ENCODE measurements around the gene MAGIX.
A peak's percentile ranks its signal among the peaks of the same experiment; 100 is the strongest.

MAGIX gene

GRCh38 chrX:49177873-49178480, 15.4 kb downstream of the MAGIX start:
- H3K9me3 ChIP-seq (ENCODE audit: insufficient read depth, low read length): no peaks in the 10 kb centered on the region
- H3K36me3 ChIP-seq (ENCODE audit: insufficient read depth, insufficient read length, low read length): peaks cover 80% of the 10 kb centered on the region
- DNase-seq (ENCODE audit: low read depth, low spot score): no peak
- H3K4me1 ChIP-seq (ENCODE audit: insufficient read depth, insufficient read length): no peaks in the 10 kb centered on the region
- H3K27me3 ChIP-seq (ENCODE audit: insufficient read depth, insufficient read length): no peaks in the 10 kb centered on the region
- H3K4me3 ChIP-seq (ENCODE audit: insufficient read length, low read depth): no peak overlapping the region
- no peak overlapping the region for H3K9ac ChIP-seq (ENCODE audit: insufficient read length, low read depth)
- no peak for TF ChIP-seq YY1 (IDR thresholded peaks at IDR 0.05; ENCODE audit: insufficient read depth, insufficient read length)
- no peak for TF ChIP-seq ZNF274 (IDR thresholded peaks at IDR 0.05; ENCODE audit: low read depth, low read length)
- no peak for TF ChIP-seq SUZ12 (IDR thresholded peaks at IDR 0.05; ENCODE audit: extremely low read depth, insufficient read depth, insufficient read length)

DNA sequence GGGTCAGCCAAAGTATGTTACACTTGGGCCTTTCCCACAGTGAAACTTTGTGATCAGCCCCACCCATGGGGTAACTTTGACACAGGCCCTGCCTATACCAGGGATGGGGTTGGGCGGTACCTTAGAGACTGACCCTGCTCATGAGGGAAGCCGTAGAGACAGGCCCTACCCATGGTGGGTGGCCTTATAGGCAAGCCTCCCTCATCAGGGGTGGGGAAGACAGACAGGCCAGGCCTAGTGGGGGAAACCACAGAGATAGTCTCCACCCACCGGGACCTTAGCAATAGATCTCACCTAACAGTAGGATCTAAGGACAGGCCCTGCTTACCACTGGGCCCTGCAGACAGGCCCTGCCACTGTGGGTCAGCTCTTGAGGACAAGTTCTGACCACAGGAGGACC, 16.0 kb downstream of the MAGIX start:
- no peak for DNase-seq (ENCODE audit: low read depth, low spot score)
- Histone ChIP-seq H3K36me3 (ENCODE audit: insufficient read depth, insufficient read length, low read length) (peaks cover 82% of the 10 kb centered on the region), H3K4me3 (ENCODE audit: insufficient read length, low read depth) (no peak overlapping the region), H3K9me3 (ENCODE audit: insufficient read depth, low read length) (no peaks in the 10 kb centered on the region), H3K4me1 (ENCODE audit: insufficient read depth, insufficient read length) (no peaks in the 10 kb centered on the region), H3K9ac (ENCODE audit: insufficient read length, low read depth) (no peak overlapping the region), H3K27me3 (ENCODE audit: insufficient read depth, insufficient read length) (no peaks in the 10 kb centered on the region)
- TF ChIP-seq SUZ12 (IDR thresholded peaks at IDR 0.05; ENCODE audit: extremely low read depth, insufficient read depth, insufficient read length) (no peak), YY1 (IDR thresholded peaks at IDR 0.05; ENCODE audit: insufficient read depth, insufficient read length) (no peak), ZNF274 (IDR thresholded peaks at IDR 0.05; ENCODE audit: low read depth, low read length) (no peak)

DNA sequence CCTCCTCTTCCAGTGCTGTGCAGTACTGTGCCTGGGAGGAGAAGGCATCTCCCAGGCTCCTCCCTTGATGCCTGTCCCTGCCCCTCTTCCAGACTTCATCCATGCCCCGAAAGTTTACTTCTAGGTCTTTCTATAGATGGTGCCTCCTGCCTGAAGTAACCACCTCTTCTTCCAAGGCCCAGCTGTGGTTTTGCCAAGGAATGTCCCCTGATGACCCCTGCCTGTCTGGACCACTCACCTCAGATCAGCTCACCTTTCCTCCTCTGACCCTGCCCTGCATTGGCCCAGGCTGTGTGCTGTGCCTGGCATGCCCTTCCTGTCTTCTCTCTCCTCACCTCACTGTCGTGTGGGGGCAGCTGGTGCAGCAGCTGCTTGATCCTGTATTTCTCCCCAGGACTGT, 16.8 kb downstream of the MAGIX start:
- Histone ChIP-seq H3K36me3 (ENCODE audit: insufficient read depth, insufficient read length, low read length) (peaks cover 80% of the 10 kb centered on the region), H3K9me3 (ENCODE audit: insufficient read depth, low read length) (no peaks in the 10 kb centered on the region), H3K4me3 (ENCODE audit: insufficient read length, low read depth) (no peak overlapping the region), H3K9ac (ENCODE audit: insufficient read length, low read depth) (no peak overlapping the region), H3K4me1 (ENCODE audit: insufficient read depth, insufficient read length) (no peaks in the 10 kb centered on the region), H3K27me3 (ENCODE audit: insufficient read depth, insufficient read length) (no peaks in the 10 kb centered on the region)
- no peak for DNase-seq (ENCODE audit: low read depth, low spot score)
- TF ChIP-seq SUZ12 (IDR thresholded peaks at IDR 0.05; ENCODE audit: extremely low read depth, insufficient read depth, insufficient read length): no peak
- no peak for TF ChIP-seq YY1 (IDR thresholded peaks at IDR 0.05; ENCODE audit: insufficient read depth, insufficient read length)
- TF ChIP-seq ZNF274 (IDR thresholded peaks at IDR 0.05; ENCODE audit: low read depth, low read length): no peak

DNA sequence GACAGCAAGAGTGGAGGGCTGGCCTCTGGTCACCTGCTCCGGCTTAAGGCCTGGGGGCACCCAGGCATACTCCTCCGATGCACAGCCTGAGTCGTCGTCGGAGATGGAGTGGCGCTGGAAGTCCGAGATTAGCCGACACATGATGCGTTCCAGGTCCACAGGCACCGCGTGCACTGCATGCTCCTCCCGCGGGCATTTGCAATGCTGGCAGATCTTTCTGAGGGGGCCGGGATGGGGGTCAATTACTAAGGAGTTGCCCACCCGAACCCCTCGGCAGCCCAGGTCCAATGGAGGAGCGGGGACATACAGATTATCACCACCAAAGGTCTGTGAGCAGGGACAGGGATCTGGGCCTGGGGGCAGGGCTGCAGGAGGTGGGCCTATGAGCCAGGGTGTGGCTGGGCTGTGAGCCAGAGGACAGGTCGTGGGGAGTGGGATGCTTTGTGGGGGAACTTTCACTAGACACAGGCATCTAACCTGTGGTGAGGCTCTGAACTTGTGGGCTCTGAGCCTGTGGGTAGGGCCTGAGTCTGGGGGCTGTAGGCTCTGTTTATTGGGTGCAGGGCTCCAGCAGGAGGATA, 21.2 kb downstream of the MAGIX start:
- H3K4me1 ChIP-seq (ENCODE audit: insufficient read depth, insufficient read length): peaks cover 3% of the 10 kb centered on the region
- TF ChIP-seq ZNF274 (IDR thresholded peaks at IDR 0.05; ENCODE audit: low read depth, low read length) (no peak), YY1 (IDR thresholded peaks at IDR 0.05; ENCODE audit: insufficient read depth, insufficient read length) (no peak), SUZ12 (IDR thresholded peaks at IDR 0.05; ENCODE audit: extremely low read depth, insufficient read depth, insufficient read length) (no peak)
- no peaks in the 10 kb centered on the region for H3K27me3 ChIP-seq (ENCODE audit: insufficient read depth, insufficient read length)
- peak overlapping the region; percentile 50 for H3K9ac ChIP-seq (ENCODE audit: insufficient read length, low read depth)
- no peak for DNase-seq (ENCODE audit: low read depth, low spot score)
- peak overlapping the region; percentile 26 for H3K4me3 ChIP-seq (ENCODE audit: insufficient read length, low read depth)
- no peaks in the 10 kb centered on the region for H3K9me3 ChIP-seq (ENCODE audit: insufficient read depth, low read length)
- peaks cover 38% of the 10 kb centered on the region for H3K36me3 ChIP-seq (ENCODE audit: insufficient read depth, insufficient read length, low read length)

DNA sequence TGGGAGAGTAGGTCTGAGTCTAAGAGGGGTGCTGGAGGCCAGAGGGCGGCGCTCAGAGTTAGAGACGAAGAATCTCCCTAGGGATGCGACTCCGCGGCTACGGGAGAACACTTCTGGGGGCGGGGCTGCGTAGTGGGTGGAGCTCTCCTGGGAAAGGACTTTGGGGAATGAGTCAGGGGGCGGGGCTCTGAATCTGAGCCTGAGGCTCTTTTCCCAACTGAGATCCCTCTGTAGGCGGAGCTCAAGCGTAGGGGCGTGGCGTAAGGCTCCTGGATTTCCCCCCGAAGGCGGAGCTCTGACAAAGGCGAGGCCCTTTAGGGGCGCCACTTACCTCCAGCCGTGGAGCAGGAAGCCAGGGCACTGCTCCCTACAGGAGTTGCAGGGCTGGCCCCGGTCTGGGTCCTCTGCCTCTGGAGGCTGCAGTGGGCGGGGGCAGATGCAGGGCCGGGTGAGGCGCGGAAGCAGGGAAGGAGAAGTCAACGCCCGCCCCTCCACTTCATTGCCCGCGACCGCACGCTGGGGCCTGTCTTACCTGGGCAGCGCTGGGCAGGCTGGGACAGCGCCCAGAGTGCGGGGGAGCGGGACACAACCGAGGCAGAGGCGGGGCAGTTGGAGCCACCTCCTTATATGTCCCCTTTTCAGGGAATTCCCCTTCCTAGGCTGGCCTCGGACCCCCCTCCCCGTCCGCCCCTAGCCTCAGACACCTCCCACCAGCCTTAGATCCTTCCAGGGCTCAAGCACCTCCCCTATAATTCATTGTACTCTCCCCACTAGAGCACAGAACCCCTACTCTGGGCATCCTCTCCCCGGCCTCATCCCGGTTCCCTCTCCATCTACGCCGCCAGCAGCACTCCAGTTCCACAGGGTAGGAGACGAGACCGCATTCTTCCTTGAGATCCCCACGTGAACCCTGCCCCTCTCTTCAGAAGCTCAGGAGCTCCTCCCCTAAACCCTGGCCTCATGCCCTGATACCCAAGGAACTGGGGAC, 22.0 kb downstream of the MAGIX start:
- Histone ChIP-seq H3K9me3 (ENCODE audit: insufficient read depth, low read length) (no peaks in the 10 kb centered on the region), H3K36me3 (ENCODE audit: insufficient read depth, insufficient read length, low read length) (peaks cover 30% of the 10 kb centered on the region), H3K9ac (ENCODE audit: insufficient read length, low read depth) (peak overlapping the region; percentile 86), H3K4me3 (ENCODE audit: insufficient read length, low read depth) (peak overlapping the region; percentile 77), H3K27me3 (ENCODE audit: insufficient read depth, insufficient read length) (no peaks in the 10 kb centered on the region), H3K4me1 (ENCODE audit: insufficient read depth, insufficient read length) (peaks cover 3% of the 10 kb centered on the region)
- TF ChIP-seq ZNF274 (IDR thresholded peaks at IDR 0.05; ENCODE audit: low read depth, low read length) (no peak), YY1 (IDR thresholded peaks at IDR 0.05; ENCODE audit: insufficient read depth, insufficient read length) (no peak), SUZ12 (IDR thresholded peaks at IDR 0.05; ENCODE audit: extremely low read depth, insufficient read depth, insufficient read length) (no peak)
- peak; percentile 91 for DNase-seq (ENCODE audit: low read depth, low spot score)

DNA sequence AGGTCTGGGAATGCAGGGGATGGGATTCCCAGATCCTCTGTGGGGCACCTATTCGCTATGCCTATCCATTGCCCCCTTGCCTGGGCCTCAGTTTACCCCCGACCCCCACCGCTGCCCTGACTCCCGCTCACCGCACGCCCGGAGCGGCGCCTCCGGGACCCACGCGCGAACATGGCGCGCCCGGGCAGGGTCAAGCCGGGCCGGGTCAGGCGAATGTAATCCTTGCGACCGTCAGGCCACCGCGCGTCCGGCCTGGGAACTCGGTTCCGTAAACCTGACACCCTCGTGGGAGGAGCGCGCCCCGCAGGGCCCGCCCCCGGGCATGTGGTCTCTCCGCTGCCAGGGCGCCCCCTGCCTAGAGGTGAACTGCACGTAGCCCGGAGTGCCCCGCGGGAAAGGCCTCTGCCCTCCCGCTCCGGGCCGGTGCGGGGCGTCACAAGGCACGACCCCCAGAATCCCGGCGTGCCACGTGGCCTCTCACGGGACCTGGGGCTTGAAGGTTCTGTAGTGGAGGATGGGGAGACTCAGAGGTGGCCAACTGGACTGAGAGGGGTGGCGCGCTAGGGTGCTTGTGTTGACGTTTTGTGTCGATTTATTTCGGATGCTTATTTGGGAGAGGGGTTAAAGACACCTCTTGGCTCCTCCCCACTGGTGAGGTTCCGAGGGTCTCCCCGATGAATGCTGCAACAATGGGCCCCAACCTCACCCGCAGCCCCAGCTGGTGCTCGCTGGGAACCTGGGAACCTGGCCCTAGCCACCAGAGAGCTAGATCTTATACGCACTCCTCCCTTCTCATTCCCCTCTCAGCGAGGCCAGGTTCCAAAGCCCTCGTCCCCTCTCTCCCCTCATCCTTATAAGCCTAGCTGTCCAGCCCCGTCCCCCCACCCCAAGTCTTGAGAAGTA, 23.8 kb downstream of the MAGIX start, which contains the start of gene PRICKLE3:
PRICKLE3 (minus strand) TSS at position 249 of the 903 bp plus-strand sequence; CDS start at position 173, 76 bp downstream.
- Histone ChIP-seq H3K4me1 (ENCODE audit: insufficient read depth, insufficient read length) (peaks cover 3% of the 10 kb centered on the region), H3K27me3 (ENCODE audit: insufficient read depth, insufficient read length) (no peaks in the 10 kb centered on the region), H3K36me3 (ENCODE audit: insufficient read depth, insufficient read length, low read length) (peaks cover 17% of the 10 kb centered on the region), H3K9me3 (ENCODE audit: insufficient read depth, low read length) (no peaks in the 10 kb centered on the region), H3K4me3 (ENCODE audit: insufficient read length, low read depth) (peak within 1 kb of the TSS; percentile 77), H3K9ac (ENCODE audit: insufficient read length, low read depth) (peak within 1 kb of the TSS; percentile 86)
- no peak for TF ChIP-seq YY1 (IDR thresholded peaks at IDR 0.05; ENCODE audit: insufficient read depth, insufficient read length)
- no peak for TF ChIP-seq ZNF274 (IDR thresholded peaks at IDR 0.05; ENCODE audit: low read depth, low read length)
- TF ChIP-seq SUZ12 (IDR thresholded peaks at IDR 0.05; ENCODE audit: extremely low read depth, insufficient read depth, insufficient read length): no peak
- DNase-seq (ENCODE audit: low read depth, low spot score): no peak
